Inflammatory macrophage treated with lipopolysaccharide for 1 hour (primary cell): ENCODE results near the gene OSBP2.

ENCODE experiments used
- DNase-seq, 2 donors: peaks; one replicate each; pipeline ENCODE4 v3.0.0-alpha.2; 2020 to 2022

Gene OSBP2

DNA sequence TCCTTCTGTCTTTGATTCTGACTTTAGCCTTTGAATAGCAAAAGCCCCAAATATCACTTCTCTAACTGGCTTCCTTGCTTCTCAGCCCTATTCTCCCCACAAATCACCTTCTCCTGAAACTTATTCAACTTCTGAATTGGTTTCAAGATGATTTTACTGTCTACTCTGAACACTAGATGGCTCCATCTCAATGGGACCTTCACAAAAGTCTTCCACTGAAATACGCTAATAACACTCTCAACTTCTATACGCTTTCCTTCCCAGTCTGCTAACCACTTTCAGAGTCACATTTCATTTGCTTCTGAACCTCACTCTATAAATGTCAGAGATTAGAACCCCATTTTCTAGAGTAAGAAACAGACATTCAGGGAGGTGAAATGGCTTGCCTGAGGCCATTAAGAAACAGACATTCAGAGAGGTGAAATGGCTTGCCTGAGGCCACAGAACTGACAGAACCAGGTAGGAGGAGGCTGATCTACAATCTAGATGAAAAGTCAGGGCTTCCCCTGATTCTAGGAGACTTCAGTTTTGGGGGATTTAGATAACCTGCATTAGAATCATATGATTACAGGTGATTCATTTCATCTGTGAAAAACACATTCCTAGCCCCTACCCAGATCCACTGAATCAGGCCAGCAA, 253.3 kb downstream of the OSBP2 start:
- DNase-seq = peak; percentile 22 to 34

DNA sequence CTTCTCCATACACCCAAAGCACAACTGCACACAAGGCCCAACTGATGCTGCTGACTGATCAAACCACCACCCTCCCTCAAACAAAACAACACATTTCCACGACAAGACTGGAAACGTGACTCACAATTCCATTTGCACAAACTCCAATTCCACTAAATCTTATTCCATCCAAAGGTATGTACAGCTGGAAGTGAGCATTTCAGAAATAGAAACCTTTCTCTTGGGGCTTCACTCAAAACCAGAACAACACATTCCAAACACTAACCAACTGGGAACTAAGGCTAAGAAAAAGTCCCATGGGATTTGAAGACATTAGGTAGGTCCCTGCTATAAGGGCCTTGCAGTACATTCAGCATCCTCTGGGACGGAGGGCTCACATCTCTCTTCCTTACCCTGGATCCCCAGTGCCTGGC, 254.3 kb downstream of the OSBP2 start:
- no peak for DNase-seq

- DNase-seq = no peak
Measured at GRCh38 chr22:30949934-30950660, 255.4 kb downstream of the OSBP2 start.

GRCh38 chr22:30953206-30953605, 258.5 kb downstream of the OSBP2 start:
- no peak for DNase-seq

DNA sequence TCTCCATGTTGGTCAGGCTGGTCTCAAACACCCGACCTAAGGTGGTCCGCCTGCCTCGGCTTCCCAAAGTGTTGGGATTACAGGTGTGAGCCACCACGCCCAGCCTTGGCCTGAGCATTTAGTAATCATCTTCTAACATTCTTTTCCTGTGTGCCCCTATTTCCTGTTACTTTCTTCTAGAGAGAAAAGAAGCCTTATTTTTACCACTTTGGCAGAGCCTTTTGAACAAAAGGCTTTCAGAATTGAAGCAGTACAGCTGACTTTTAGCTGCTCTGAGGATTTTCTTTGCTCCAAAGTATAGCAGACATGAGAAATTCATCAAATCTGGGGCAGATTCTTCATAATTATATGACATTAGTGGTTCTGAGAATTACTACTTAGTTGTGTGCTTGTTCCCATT, 260.5 kb downstream of the OSBP2 start:
- no peak for DNase-seq
